COLO829 (cell line): ENCODE results near the gene R3HDM4.
"Not testable (repeated sequence)": the region's sequence is repeated elsewhere in the genome, so short reads cannot be mapped to it uniquely, and the experiment has no call there.

ENCODE experiments used
- DNase-seq: peaks from one replicate; pipeline ENCODE4 v3.0.0; 2012; ENCODE audit warnings: low spot score

The R3HDM4 gene

DNA sequence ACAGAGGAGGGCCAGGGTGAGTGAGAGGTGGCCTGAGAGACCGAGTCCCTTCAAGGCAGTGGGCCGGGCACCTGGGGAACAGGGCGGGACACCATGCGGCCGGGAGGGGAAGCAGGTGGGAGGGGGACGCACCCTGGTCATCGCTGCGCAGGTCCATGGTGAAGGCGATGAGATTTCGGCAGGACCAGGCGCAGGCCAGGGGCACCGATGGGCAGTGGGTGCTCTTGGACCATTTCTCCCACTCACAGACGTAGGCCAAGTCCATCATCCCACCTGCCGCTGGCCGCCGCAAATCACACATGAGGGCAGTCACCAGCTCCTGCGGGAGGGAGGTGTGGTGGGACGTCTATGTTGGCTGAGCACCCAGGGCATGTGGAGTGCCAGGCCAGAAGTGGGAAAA is 22.2 kb downstream of the R3HDM4 start:
- no peak for DNase-seq

DNA sequence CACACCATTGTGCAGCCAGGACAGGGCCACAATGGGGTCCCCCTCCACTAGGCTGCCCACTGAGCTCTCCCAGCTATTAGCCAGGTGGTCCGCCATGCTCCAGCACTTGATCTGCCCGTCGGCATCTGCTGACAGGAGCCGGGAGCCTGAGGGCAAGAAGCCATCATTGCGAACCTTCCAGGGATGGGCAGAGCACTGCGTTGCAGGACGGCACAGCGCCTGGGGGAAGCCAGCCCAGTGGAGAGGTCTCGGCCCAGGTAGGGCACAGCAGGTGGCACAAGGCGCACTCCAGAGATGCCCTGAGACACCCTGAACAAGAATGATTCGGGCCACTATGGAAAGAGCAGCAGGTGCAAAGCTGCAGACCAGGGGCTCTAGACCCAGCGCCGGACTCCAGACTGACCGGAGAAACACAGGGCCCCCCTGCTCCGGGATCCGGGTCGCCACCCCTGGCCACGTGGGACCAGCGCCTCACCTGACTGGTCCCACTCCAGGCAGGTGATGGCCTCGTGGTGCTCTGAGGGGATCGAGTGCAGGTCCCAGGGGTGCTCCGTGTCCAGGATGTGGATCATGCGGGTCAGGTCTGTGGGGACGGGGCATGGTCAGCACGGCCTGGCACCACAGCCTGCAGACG is 23.2 kb downstream of the R3HDM4 start:
- DNase-seq = no peak

DNA sequence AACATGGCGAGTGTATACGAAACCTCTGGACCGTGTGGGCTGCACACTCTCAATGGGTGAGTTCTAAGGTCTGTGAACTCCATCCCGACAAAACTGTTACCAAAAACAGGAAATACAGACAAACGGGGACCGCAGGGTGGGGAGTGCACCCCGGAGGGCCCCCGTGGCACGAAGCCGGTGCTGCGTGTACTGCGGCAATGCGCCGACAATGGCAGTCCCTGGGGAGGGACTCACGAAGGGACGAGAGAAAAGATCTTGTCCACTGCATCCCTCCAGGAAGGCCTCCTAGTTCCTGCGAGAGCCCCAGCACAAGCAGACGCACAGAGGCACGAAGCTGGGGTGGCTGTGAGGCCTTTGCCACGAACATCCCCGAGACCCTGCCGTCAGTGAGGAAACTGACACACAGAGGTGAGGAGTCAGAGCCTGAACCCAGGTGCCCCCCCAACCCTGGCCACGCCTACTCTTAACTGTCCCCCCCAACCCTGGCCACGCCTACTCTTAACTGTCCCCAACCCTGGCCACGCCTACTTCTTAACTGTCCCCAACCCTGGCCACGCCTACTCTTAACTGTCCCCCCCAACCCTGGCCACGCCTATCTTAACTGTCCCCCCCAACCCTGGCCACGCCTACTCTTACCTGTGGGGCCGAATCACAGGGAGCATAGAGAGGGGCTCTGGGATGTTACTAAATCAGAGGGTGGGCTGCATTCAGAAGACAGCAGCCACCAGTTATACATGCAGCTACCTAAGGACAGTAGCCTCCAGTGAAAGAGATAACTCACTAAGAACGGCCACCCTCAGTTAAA is 24.2 kb downstream of the R3HDM4 start:
- DNase-seq = no peak

DNA sequence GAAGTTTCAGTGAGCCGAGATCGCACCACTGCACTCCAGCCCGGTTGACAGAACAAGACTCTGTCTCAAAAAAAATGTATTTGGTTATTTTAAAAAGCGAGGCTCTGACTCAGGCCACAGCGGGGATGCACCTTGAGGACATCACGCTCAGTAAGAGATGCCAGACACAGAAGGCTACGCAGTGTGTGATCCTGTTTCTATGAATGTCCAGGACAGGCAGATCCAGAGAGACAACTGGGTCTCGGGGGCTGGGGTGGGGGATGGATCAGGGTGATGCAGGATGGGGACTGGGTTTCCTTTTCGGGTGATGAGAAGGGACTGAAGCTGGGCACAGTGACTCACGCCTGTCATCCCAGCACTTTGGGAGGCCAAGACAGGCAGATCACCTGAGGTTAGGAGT is 25.4 kb downstream of the R3HDM4 start:
- DNase-seq = no peak

DNA sequence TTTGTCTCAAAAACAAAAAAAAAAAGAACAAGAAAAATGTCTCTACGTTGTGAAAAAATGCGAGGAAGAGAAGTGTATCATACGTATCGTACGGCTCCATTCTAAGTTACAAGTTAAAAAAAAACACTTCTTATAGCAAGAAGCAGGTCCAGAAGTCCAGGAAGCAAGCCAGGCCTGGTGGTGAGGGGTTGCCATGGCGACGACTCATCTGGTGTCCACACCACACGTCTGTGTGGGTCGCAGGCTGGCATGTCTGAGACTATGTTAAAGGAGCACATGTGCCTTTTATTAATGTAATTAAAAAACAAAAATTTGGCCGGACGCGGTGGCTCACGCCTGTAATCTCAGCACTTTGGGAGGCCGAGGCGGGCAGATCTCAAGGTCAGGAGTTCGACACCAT is 25.9 kb downstream of the R3HDM4 start:
- no peak for DNase-seq

DNA sequence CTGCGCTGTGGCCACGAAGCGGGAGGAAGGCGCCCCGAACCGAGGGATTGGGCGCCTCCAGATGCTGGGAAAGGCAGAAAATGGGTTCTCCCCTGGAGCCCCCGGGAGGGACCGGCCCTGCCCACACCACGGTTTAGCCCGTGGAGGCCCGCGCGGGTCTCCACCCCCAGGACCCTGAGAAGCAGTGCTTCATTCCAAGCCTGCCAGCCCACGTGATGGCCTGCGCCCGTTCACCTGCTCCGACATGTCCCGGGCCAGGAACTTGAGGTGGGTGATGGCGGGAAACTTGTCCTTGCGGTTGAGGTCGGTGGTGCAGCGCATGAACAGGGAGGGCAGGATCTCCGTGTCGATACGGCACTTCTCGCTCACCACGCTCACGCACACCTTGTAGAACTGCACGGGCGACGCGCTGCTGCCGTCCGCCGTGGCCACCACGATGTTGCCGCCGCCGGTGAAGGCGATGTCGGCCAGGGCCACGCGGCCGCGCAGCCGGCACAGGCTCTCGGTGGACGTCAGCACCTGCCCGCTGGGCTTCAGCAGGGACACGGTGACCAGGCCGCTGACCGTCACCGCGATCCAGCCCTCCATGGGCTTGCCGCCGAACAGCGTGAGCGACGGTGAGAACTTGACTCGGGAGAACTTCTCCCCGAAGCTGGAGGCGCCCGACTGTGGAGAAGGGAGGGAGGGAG is 27.3 kb downstream of the R3HDM4 start:
- DNase-seq = no peak

DNA sequence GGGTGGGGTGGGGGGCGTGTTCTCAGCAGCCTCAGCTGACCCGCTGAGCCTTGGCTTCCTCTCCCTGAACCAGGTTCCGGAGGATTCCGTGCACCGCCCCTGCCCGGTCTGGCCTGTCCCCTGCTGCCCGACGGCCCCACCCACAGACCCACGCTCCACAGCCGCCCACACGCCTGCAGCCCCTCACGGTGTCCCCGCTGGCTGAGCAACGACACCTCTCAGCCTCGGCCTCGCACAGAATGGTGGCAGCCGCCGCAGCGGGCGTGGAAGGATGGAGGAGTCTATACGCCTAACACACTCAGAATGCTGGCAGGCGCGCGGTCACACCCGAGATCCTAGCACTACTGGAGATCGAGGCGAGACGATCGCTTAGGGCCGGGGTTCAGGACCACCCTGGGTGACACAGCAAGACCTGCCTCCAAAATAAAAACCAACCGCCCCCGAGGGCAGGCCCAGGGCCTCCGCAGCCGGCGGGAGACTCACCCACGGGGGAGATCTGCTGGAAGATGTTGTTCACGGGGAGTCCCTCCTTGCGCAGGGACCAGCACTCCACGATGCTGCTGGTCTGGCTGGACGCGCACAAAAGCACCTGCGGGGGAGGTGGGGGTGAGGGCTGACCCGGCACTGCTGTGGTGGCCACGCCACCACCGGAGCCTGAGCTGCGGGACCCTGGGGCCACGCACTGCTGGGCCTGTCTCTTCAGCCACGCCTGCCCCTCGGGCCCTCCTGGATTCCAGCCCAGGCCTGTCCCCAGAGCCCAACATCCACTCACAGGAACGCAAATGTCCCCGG is 28.4 kb downstream of the R3HDM4 start:
- DNase-seq = no peak

DNA sequence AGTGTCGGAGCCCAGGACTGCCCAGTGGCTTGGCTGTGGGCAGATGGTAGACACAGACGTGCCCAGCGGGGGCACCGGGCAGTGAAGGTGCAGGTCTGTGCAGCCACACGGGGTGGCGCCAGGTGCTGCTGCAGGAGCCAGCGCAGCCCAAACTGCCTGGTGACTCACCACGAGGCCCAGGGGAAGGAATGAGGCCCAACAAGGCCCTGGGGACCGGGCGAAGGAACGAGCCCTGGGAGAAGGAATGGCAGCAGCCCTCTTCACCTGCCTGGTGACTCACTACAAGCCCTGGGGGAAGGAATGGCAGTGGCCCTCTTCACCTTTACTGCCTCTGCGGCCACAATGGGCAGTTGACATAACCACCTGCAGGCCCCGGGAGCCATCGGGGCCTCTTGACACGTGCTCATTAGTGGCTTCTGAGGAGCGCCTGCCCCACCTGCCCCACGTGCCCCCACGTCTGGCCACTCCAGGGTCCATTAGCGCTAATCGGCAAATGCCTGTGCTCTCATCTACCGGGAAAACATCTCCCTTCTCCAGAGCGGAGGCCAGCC is 29.3 kb downstream of the R3HDM4 start:
- DNase-seq = no peak

DNA sequence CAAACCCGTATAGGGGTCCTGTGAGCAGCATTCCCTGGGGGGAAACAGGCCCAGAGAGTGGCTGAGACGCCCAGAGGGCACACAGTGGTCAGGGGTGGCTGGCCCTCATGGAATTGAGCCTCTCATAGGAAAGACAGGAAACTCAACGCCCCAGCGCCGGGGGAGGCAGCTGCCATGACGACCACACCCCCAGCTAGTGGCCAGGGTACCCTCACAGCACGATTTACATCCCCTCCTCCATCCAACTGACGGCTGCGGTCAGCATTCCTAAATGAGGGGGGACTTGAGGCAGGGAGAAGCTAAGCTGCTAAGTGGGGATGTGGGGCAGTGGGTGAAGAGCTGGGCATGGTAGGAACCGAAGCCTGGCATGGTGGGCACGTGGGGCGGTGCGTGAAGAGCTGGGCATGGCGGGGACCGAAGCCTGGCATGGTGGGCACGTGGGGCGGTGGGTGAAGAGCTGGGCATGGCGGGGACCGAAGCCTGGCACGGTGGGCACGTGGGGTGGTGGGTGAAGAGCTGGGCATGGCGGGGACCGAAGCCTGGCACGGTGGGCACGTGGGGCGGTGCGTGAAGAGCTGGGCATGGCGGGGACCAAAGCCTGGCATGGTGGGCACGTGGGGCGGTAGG is 30.0 kb downstream of the R3HDM4 start:
- no peak for DNase-seq

DNA sequence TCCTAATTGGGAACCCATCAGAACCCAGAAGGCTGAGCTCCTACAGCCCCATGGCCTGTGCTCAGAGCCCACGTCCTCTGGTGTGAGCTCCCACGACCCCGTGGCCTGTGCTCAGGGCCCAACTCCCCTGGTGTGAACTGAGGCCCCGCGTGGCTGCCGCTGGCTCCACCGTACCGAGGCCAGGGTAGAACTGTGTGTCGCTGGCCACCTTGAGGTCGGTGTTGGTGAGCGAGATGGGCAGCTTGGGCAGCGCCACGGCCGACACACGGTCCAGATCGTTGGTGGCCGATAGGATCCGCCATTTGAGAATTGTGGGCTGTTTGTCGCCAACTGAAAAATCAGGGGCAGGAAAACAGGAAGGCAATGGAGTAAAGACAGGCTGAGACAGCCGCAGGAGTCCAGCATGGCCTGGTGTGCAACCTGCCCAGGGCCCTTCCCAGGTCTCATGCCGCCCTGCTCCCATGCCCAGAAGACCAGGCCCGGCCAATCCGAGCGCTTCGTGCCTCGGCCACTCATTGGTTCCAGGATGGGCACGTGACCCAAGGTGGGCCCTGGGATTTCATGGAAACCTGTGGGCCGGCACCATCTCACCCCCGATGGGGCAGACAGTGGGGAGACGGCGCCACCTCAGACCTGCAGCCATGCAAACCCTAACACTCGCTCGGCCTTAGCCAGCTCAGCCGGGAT is 31.5 kb downstream of the R3HDM4 start:
- DNase-seq = no peak

DNA sequence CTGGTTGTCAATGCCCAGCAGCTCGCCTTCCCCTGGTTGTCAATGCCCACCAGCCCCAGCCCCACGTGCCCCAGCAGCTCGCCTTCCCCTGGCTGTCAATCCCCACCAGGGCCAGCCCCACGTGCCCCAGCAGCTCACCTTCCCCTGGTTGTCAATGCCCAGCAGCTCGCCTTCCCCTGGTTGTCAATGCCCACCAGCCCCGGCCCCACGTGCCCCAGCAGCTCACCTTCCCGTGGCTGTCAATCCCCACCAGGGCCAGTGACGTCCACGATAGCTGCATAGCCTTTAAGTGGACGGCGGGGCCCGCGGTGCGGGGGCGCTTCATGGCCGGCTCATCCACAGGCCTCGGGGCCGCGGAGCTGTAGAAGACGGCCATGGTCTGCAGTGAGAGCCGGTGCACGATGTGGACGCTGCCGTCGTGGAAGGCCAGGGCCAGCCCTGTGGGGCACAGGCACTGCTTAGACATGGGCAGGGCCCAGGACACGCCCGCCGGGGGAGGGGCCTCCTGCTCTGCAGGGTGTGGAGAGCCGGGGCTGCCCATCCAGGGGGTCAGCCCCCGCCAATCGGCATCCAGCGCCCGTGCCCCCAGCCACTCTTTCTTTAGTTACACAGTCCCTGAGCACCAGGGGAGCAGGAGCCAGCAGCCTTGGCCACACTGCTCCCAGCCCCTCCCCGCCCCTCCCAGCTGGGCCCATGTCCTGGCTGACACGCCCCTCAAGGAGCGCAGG is 33.1 kb downstream of the R3HDM4 start:
- DNase-seq = no peak

DNA sequence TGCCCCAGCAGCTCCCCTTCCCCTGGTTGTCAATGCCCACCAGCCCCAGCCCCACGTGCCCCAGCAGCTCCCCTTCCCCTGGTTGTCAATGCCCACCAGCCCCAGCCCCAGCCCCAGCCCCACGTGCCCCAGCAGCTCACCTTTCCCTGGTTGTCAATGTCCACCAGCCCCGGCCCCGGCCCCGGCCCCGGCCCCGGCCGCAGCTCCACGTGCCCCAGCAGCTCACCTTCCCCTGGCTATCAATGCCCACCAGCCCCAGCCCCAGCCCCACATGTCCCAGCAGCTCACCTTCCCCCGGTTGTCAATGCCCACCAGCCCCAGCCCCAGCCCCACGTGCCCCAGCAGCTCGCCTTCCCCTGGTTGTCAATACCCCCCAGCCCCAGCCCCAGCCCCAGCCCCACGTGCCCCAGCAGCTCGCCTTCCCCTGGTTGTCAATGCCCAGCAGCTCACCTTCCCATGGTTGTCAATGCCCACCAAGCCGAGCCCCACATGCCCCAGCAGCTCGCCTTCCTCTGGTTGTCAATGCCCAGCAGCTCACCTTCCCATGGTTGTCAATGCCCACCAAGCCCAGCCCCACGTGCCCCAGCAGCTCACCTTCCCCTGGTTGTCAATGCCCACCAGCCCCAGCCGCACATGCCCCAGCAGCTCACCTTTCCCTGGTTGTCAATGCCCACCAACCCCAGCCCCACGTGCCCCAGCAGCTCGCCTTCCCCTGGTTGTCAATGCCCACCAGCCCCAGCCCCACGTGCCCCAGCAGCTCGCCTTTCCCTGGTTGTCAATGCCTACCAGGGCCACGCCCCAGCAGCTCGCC is 34.1 kb downstream of the R3HDM4 start:
- DNase-seq = not testable (repeated sequence)

DNA sequence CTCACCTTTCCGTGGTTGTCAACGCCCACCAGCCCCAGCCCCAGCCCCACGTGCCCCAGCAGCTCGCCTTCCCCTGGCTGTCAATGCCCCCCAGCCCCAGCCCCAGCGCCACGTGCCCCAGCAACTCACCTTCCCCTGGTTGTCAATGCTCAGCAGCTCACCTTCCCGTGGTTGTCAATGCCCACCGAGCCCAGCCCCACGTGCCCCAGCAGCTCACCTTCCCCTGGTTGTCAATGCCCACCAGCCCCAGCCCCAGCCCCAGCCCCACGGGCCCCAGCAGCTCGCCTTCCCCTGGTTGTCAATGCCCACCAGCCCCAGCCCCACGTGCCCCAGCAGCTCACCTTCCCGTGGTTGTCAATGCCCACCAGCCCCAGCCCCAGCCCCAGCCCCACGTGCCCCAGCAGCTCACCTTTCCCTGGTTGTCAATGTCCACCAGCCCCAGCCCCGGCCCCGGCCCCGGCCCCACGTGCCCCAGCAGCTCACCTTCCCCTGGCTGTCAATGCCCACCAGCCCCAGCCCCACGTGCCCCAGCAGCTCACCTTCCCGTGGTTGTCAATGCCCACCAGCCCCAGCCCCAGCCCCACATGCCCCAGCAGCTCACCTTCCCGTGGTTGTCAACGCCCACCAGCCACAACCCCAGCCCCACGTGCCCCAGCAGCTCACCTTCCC is 34.9 kb downstream of the R3HDM4 start:
- DNase-seq = not testable (repeated sequence)

DNA sequence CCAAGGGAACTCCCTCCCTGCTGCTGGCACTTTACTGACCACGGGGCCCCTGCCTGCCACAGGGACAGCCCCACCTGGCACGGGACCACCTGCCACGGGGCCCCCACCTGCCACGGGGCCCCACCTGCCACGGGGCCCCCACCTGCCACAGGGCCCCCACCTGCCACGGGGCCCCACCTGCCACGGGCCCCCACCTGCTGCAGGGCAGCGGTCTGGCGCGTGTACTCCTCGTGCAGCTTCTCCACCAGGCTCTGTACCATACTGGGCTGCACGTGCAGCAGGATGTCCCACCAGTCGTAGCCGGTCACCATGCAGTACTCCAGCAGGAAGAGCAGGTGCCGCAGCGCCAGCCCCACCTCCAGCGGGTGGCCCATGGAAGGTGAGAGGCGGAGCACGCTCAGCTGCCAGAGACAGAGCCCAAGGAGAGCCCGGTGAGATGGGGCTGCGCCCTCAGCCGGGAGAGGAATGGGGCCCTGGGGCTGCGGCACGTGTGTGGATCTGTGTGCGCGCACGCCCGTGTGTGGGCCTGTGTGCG is 36.2 kb downstream of the R3HDM4 start:
- no peak for DNase-seq

DNA sequence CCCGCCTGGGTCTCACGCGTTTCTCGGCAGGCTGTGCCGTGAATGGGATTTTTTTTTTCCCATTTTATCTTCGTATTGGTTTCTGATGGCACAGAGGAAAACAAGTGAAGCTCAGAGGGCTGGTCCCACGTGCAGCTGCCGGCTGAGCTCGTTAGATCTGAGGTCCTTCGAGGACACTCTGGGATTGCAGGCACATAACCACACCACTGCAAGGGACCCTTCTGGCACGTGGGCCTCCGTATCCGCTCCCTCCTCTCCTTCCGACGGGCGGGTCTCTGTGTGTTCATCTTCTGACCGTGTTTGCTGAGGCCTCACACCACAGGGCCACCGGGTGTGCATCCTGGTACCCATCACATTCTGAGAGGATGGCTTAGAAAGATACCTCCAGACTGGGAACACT is 36.9 kb downstream of the R3HDM4 start:
- no peak for DNase-seq

DNA sequence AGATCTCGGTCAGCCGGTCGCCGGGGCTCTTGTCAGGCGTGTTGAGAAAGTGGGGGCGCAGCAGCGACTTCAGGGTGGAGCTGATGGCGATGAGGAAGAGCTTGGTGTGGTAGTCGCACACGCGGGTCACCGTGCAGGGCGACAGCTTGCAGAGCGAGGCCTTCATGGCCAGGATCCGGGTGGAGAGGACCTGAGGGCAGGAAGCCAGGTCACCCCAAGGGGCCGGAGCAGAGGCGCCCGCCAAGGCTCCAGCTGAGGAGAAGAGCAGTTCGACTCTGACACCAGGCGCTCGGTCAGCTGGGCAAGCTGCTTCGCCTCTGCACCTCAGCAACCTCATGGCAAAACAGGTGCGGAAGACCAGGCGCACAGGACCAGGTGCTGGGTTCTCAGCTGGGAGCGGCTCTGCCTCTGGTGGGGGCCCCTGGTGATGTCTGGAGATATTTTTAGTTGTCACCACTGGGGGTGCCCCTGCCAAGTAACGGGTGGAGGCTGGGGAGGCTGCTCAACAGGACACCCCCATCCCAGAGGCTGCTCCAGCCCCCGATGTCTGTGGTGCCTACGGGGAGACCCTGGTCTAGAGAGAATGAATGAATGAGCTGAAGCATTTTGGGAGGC is 37.6 kb downstream of the R3HDM4 start:
- no peak for DNase-seq

DNA sequence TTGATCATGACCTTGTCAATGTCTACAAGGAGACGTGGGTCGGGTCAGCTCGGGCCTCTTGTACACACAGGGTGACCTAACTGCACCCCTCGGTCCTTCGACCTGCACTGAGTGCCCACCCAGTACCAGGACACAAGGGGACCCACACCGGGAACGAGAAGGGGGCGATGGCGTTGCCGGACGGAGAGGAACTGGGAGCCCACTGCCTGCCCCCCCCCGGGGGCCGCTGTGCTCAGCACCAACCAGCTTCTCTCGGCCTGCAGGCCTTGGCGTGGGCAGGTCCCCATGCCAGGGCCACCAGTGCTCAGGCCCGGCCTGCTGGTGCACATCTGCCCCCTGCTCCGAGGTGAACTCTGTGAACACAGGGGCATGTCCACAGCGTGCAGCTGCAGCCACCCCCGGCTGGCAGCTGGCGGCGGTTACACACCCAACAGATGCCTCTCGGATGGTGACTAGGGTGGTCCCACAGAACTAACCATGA is 39.4 kb downstream of the R3HDM4 start:
- DNase-seq = no peak

DNA sequence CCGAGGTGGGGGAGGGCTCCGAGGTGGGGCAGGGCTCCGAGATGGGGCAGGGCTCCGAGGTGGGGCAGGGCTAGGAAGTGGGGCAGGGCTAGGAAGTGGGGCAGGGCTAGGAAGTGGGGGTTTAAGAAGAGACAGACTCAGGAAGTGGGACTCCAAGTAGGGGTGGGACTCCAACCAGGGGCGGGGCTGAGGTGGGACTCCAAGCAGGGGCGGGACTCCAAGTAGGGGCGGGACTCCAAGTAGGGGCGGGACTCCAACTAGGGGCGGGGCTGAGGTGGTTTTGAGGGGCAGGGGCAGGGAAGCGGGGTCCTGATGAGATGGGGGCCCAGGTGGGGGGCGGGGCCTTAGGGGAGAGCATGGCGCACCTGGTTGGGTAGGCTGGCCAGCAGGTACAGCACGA is 39.9 kb downstream of the R3HDM4 start:
- DNase-seq = peak; percentile 88
